SHP77 treated with DMSO at 0.1 percent for 48 hours (cell line): ENCODE measurements around the gene ACAD10.
"Not testable (repeated sequence)": the region's sequence is repeated elsewhere in the genome, so short reads cannot be mapped to it uniquely, and the experiment has no call there.

Experiments
- DNase-seq: peaks from one replicate; lab custom pipeline; 2025; lab: John Stamatoyannopoulos, UW

The ACAD10 gene

GRCh38 chr12:111685811-111686573, at the start of gene ACAD10, which contains the start of gene BRAP:
Gene ACAD10 (plus strand): TSS chr12:111686053. CDS start chr12:111692710, 6,657 bp downstream.
Gene BRAP (minus strand): TSS chr12:111685956. CDS start chr12:111685792, 164 bp downstream.
- peak; percentile 62 for DNase-seq

GRCh38 chr12:111636209-111636945, 49.5 kb upstream of the ACAD10 start:
- DNase-seq = no peak

GRCh38 chr12:111638556-111638955, 47.3 kb upstream of the ACAD10 start:
- DNase-seq = no peak

- DNase-seq = no peak
Measured at GRCh38 chr12:111640506-111640905, 45.3 kb upstream of the ACAD10 start.

- no peak for DNase-seq
Measured at GRCh38 chr12:111642681-111643426, 43.0 kb upstream of the ACAD10 start.

GRCh38 chr12:111643427-111643826, 42.4 kb upstream of the ACAD10 start:
- DNase-seq = no peak

GRCh38 chr12:111645433-111645832, 40.4 kb upstream of the ACAD10 start:
- DNase-seq = no peak

GRCh38 chr12:111650912-111651311, 34.9 kb upstream of the ACAD10 start:
- no peak for DNase-seq

GRCh38 chr12:111652530-111652929, 33.3 kb upstream of the ACAD10 start:
- DNase-seq = not testable (repeated sequence)

GRCh38 chr12:111653596-111653995, 32.3 kb upstream of the ACAD10 start:
- DNase-seq = no peak

GRCh38 chr12:111655356-111655755, 30.5 kb upstream of the ACAD10 start:
- DNase-seq = no peak

GRCh38 chr12:111656016-111656415, 29.8 kb upstream of the ACAD10 start:
- DNase-seq = no peak

GRCh38 chr12:111664499-111664898, 21.4 kb upstream of the ACAD10 start:
- DNase-seq = no peak

- no peak for DNase-seq
Measured at GRCh38 chr12:111664961-111665865, 20.6 kb upstream of the ACAD10 start.

GRCh38 chr12:111672822-111673381, 13.0 kb upstream of the ACAD10 start:
- no peak for DNase-seq

GRCh38 chr12:111673503-111673902, 12.3 kb upstream of the ACAD10 start:
- no peak for DNase-seq

- DNase-seq = no peak
Measured at GRCh38 chr12:111677186-111677585, 8.7 kb upstream of the ACAD10 start.

GRCh38 chr12:111684485-111685198, 1.2 kb upstream of the ACAD10 start:
- not testable (repeated sequence) for DNase-seq

GRCh38 chr12:111685322-111685810, 487 bp upstream of the ACAD10 start:
- DNase-seq = no peak

- DNase-seq = no peak
Measured at GRCh38 chr12:111686574-111687105, 787 bp downstream of the ACAD10 start.
